Endothelial cell of umbilical vein (primary cell): Measurements from ENCODE around the gene SQSTM1.

Experiments used
- CTCF ChIP-seq, 2 donors: IDR thresholded peaks; 1 replicate in 1 of 2; 2 replicates in 1 of 2; pipeline ENCODE4 v1.5.1; 2011; ENCODE audit warnings: low read length in 2 of 2, mild to moderate bottlenecking in 2 of 2, moderate library complexity in 2 of 2, control low read depth in 1 of 2, inconsistent platforms in 1 of 2, low read depth in 1 of 2; ENCODE audit not compliant: insufficient read depth in 1 of 2; ENCODE audit errors: extremely low read depth in 1 of 2
- EZH2 ChIP-seq: IDR thresholded peaks from 2 replicates; pipeline ENCODE4 v1.6.1; 2012; ENCODE audit warnings: borderline replicate concordance, low read depth, mild to moderate bottlenecking, moderate library complexity, low read length, inconsistent platforms; ENCODE audit not compliant: severe bottlenecking
- POLR2A ChIP-seq: IDR thresholded peaks from 2 replicates; pipeline ENCODE4 v1.6.1; 2012; ENCODE audit warnings: low read depth, mild to moderate bottlenecking, control low read depth, low read length

GRCh38 chr5:179781846-179782245, 38.9 kb upstream of the SQSTM1 start:
- TF ChIP-seq EZH2 (no peak), POLR2A (no peak), CTCF (IDR thresholded peaks at IDR 0.05; ENCODE audit: extremely low read depth in 1 of 2, insufficient read depth in 1 of 2, low read depth in 1 of 2, low read length in 2 of 2) (no peak)
